GM10248 (cell line): ENCODE results near the gene EP400.

Experiments used
- CTCF ChIA-PET: fragments of 300-600 bp; sonication (Branson Sonifier 250); formaldehyde crosslinking; extraction: SDS; loops from one replicate; lab custom pipeline; 2021; ENCODE audit warnings: antibody characterized with exemption; lab: Yijun Ruan, JAX
- POLR2A ChIA-PET: fragments of 350-650 bp; sonication (Branson Sonifier 250); formaldehyde crosslinking; extraction: SDS; loops from one replicate; lab custom pipeline; 2020; ENCODE audit warnings: antibody characterized with exemption; lab: Yijun Ruan, JAX
- DNase-seq: peaks from one replicate; pipeline ENCODE4 v3.0.0; 2012; ENCODE audit errors: extremely low spot score
- CTCF ChIP-seq: IDR thresholded peaks from 2 replicates; pipeline ENCODE4 v1.5.1; 2012; ENCODE audit warnings: mild to moderate bottlenecking, low read depth; ENCODE audit errors: extremely low read depth, missing control alignments, control extremely low read depth

The EP400 gene

DNA sequence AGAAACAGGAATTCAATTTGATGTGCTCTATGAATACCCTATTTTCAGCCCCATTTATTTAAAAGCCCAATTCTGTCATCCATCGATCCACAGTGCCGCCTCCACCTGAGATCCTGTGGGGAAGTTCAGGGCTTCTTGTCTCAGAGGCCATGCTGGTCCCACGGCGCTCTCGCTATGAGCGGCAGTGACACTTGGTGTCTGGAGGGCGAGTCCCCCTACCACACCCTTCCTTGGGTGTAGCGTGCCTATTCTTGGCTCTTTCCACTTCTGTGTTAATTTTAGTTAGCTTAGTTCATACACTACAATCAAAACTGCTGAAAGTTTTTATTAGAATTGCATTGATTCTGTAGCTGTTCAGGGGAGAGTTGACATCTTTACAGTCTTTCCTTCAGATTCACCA, 120.6 kb downstream of the EP400 start:
- DNase-seq: no peak
- TF ChIP-seq CTCF: no peak
- POLR2A ChIA-PET: no interaction called here
- CTCF ChIA-PET: interaction anchor here (1.4 kb wide), 1 partner anchor 22 kb away, joined by 4 read pairs; no protein-coding TSS in a partner anchor

DNA sequence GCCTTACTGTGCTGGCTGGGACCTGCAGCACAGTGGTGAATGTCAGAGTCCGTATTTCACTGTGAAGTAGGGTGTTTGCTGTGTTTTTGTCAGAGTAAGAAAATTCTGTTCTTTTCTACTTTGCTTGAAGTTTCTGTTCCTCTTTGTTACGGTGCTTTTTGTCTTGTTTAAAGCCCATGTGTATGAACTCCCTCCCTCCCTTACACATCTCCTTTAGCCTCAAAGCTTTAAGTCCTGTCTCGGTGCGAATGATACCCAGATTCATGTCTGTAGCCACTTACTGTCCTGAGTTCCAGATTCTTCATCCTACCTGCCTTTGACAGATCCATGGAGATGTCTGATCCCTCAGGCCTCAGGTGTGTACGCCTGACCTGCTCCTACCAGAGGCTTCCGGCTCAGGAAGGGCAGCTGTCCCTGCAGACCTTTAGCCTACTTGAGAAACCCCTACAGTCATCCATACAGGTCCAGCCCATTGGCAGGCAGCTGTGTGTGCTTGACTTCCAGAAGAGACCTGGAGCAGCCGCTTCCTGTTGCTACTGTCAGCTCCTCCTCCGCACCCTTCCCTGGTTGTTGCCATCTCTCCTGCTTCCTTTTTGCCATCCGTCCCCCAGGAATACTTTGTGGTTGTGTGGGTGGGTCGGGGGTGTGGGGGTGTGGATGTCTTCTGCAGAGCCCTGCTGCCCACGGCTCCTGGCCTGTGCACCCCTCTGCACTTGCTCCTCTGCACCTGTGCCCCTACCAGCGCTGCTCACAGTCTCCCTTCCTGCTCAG, 121.5 kb downstream of the EP400 start:
- ChIA-PET POLR2A (no interaction called here), CTCF (no interaction called here)
- DNase-seq: peak; percentile 82
- no peak for TF ChIP-seq CTCF

- ChIA-PET POLR2A (no interaction called here), CTCF (no interaction called here)
- no peak for TF ChIP-seq CTCF
- no peak for DNase-seq
Observed at GRCh38 chr12:132071830-132072384, 122.2 kb downstream of the EP400 start.

GRCh38 chr12:132074216-132074615, 124.5 kb downstream of the EP400 start:
- DNase-seq: no peak
- CTCF ChIA-PET: interaction anchor here (2.0 kb wide), 1 partner anchor 8 kb away, joined by 6 read pairs; no protein-coding TSS in a partner anchor
- POLR2A ChIA-PET: no interaction called here
- no peak for TF ChIP-seq CTCF

GRCh38 chr12:132075026-132075713, 125.4 kb downstream of the EP400 start:
- ChIA-PET POLR2A (no interaction called here), CTCF (interaction anchor here (2.0 kb wide), 1 partner anchor 9 kb away, joined by 6 read pairs; no protein-coding TSS in a partner anchor)
- TF ChIP-seq CTCF: no peak
- DNase-seq: no peak

GRCh38 chr12:132075714-132076553, 126.2 kb downstream of the EP400 start:
- ChIA-PET POLR2A (no interaction called here), CTCF (interaction anchor here (1.4 kb wide), 1 partner anchor 18 kb away, joined by 3 read pairs; no protein-coding TSS in a partner anchor)
- TF ChIP-seq CTCF: no peak
- no peak for DNase-seq
